HepG2 (cell line): Measurements from ENCODE around the gene CEBPG. TPM values are rescaled to one million over a fixed set of nuclear protein-coding genes. Genes with fewer than 3 reads are reported as not detected.
A peak's percentile ranks its signal among the peaks of the same experiment; 100 is the strongest.

ENCODE experiments used
- ARID4A ChIP-seq: sonication (generic); formaldehyde crosslinking; IDR thresholded peaks from 2 replicates; pipeline ENCODE4 v1.5.0; 2020; ENCODE audit warnings: mild to moderate bottlenecking, missing genetic modification reagents, borderline replicate concordance
- BCL6 ChIP-seq: IDR thresholded peaks from 2 replicates; pipeline ENCODE4 v1.6.1; 2016; ENCODE audit warnings: missing genetic modification reagents, missing compliant biosample characterization
- FOXA3 ChIP-seq: IDR thresholded peaks from 2 replicates; pipeline ENCODE4 v1.6.1; 2016; ENCODE audit warnings: missing genetic modification reagents, missing compliant biosample characterization
- HNF4A ChIP-seq: sonication (generic); formaldehyde crosslinking; IDR thresholded peaks from 2 replicates; pipeline ENCODE4 v1.4.0; 2020; ENCODE audit warnings: missing genetic modification reagents
- LCORL ChIP-seq, 2 experiments: fragments of 450-650 bp in 1 of 2; sonication (generic) in 1 of 2; formaldehyde crosslinking in 1 of 2; IDR thresholded peaks; 2 replicates each; pipeline versions ENCODE4 v1.5.0 to v1.6.1; 2017 to 2020; ENCODE audit warnings: antibody characterized with exemption in 1 of 2, missing genetic modification reagents in 1 of 2
- SUZ12 ChIP-seq: fragments of 150-350 bp; IDR thresholded peaks from 2 replicates; pipeline ENCODE4 v1.6.1; 2014; ENCODE audit warnings: low read depth, low read length
- TRIM24 ChIP-seq: sonication (generic); formaldehyde crosslinking; IDR thresholded peaks from 2 replicates; pipeline ENCODE4 v1.8.0; 2022; ENCODE audit warnings: mild to moderate bottlenecking, missing genetic modification reagents
- ZBTB39 ChIP-seq: sonication (generic); formaldehyde crosslinking; IDR thresholded peaks from 2 replicates; pipeline ENCODE4 v1.5.0; 2020; ENCODE audit warnings: missing genetic modification reagents
- ZNF224 ChIP-seq: sonication (generic); formaldehyde crosslinking; IDR thresholded peaks from 2 replicates; pipeline ENCODE4 v1.5.0; 2020; ENCODE audit warnings: mild to moderate bottlenecking, missing genetic modification reagents
- polyA plus RNA-seq, 8 experiments: library from polyadenylated mRNA; depleted of rRNA in 3 of 8; stranded (reverse) in 7 of 8; unstranded in 1 of 8; fragments of >200 nt; fragmentation: Illumina TruSeq in 4 of 8; extraction: Trizol in 4 of 8; gene quantifications; 2 replicates each; pipeline versions ENCODE4 v1.2.1 to v1.2.3, GENCODE V29; 2011 to 2016; ENCODE audit warnings: low read depth in 4 of 8, missing spikeins in 1 of 8, mixed read lengths in 1 of 8; ENCODE audit not compliant: insufficient read depth in 1 of 8
- total RNA-seq, 5 experiments: library from RNA; depleted of rRNA; stranded (reverse); fragments of >200 nt; fragmentation: Illumina TruSeq; extraction: Trizol; gene quantifications; 2 replicates each; pipeline ENCODE4 v1.2.3, GENCODE V29; 2016; ENCODE audit warnings: low read depth in 1 of 5
- TF ChIP-seq, protein P1 (sequence below): sonication (generic); formaldehyde crosslinking; conservative IDR thresholded peaks from 2 replicates; pipeline ENCODE4 v1.8.0; 2022; ENCODE audit warnings: mild to moderate bottlenecking, moderate library complexity, missing genetic modification reagents
- TF ChIP-seq, protein P2 (sequence below): sonication (generic); formaldehyde crosslinking; IDR thresholded peaks from 2 replicates; pipeline ENCODE4 v1.5.0; 2020; ENCODE audit warnings: missing genetic modification reagents

The CEBPG gene
- total and polyA plus RNA-seq, 2 of the 13 experiments (the other 11 are each of a cell fraction or from before 2014, with no cell fraction given): 25.7 to 34.3 TPM

- TF ChIP-seq, protein P1, sequence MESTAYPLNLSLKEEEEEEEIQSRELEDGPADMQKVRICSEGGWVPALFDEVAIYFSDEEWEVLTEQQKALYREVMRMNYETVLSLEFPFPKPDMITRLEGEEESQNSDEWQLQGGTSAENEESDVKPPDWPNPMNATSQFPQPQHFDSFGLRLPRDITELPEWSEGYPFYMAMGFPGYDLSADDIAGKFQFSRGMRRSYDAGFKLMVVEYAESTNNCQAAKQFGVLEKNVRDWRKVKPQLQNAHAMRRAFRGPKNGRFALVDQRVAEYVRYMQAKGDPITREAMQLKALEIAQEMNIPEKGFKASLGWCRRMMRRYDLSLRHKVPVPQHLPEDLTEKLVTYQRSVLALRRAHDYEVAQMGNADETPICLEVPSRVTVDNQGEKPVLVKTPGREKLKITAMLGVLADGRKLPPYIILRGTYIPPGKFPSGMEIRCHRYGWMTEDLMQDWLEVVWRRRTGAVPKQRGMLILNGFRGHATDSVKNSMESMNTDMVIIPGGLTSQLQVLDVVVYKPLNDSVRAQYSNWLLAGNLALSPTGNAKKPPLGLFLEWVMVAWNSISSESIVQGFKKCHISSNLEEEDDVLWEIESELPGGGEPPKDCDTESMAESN: peak; percentile 14; the same call in 1 of the 2 replicates
- no peak for TF ChIP-seq LCORL (IDR thresholded peaks at IDR 0.05)
- peak; percentile 94 for TF ChIP-seq LCORL (CRISPR knock-in tag; IDR thresholded peaks at IDR 0.05)
- no peak for TF ChIP-seq SUZ12
- peak; percentile 44; the same call in 1 of the 2 replicates for TF ChIP-seq BCL6
- TF ChIP-seq FOXA3 (CRISPR knock-in tag): peak; percentile 25; the same call in 1 of the 2 replicates
- peak; percentile 77 for TF ChIP-seq ZBTB39 (CRISPR knock-in tag)
- peak; percentile 53; the same call in 1 of the 2 replicates for TF ChIP-seq ZNF224 (CRISPR knock-in tag)
- peak; percentile 64; the same call in 1 of the 2 replicates for TF ChIP-seq ARID4A
- TF ChIP-seq TRIM24: no peak
- peak; percentile 95 for TF ChIP-seq HNF4A (CRISPR knock-in tag)
- TF ChIP-seq, protein P2, sequence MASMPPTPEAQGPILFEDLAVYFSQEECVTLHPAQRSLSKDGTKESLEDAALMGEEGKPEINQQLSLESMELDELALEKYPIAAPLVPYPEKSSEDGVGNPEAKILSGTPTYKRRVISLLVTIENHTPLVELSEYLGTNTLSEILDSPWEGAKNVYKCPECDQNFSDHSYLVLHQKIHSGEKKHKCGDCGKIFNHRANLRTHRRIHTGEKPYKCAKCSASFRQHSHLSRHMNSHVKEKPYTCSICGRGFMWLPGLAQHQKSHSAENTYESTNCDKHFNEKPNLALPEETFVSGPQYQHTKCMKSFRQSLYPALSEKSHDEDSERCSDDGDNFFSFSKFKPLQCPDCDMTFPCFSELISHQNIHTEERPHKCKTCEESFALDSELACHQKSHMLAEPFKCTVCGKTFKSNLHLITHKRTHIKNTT (CRISPR knock-in tag): no peak
Observed at GRCh38 chr19:33399745-33400681, 26.5 kb downstream of the CEBPG start (continued).
